Heart left ventricle (tissue), 13 donors: ENCODE measurements around the gene MCTP1.

ENCODE experiments used
- POLR2A ChIP-seq, 2 donors: fragments of 450-650 bp; IDR thresholded peaks; one replicate each; pipeline ENCODE4 v1.6.1; 2017; ENCODE audit warnings: antibody characterized with exemption in 2 of 2, mild to moderate bottlenecking in 2 of 2, moderate library complexity in 2 of 2
- TF ChIP-seq, protein P1 (sequence below), 12 donors: fragments of 200-600 bp; sonication (generic) in 4 of 12; IDR thresholded peaks; one replicate each; pipeline versions ENCODE4 v1.5.0 to v1.8.0; 2018 to 2022; ENCODE audit warnings: antibody characterized with exemption in 12 of 12, mild to moderate bottlenecking in 5 of 12
- donor health status: ischemic (EF 13 %, LVEDD 7.1; RV severe dilation, severe dysfunction).
- donor health status: DM: no; HTN: yes; CAD: no.
- donor health status: DM: no; HTN: no; CAD: no.
- donor health status: ischemic (EF 25% LVEDD 6.9; RV normal size, moderate dysfunction).
- donor health status: ischemic (EF 25% LVEDD 5.7; RV mildly dilated, moderate dysfunction).
- donor health status: ischemic (EF 35%, LVEDD 5.7; RV mildly dilated, moderate dysfunction).
- donor health status: nonischemic (EF 11% LVEDD 7.7; RV severe dilation, severe dysfunction).
- donor health status: DM: yes; HTN: yes; CAD: no.
- donor health status: PGD.
- donor health status: ischemic (EF 29% LVEDD 5.4; RV normal size, mild dysfunction).
- donor health status: nonischemic (EF 23%, LVEDD 6.1; RV moderate dilation, normal function).

DNA sequence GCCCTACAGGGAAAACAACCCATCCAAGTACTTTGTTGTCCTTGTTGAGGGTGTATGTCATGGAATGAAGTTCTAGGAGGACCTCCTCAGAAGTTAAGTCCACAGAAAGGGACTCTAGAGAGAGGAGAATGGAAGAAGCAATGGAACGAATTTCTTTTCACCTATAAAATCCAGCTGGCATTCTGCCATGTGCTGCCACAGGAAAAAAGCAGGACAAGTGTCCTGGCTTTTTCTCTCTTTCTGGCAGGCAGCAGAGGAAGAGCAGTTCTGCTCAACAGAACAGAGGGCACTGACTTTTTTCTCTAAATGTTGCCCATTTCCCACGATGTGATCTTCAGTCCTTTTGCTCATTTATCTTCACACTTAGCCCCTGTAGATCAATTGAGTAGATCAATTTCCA lies 240.8 kb downstream of the MCTP1 start:
- TF ChIP-seq, protein P1, sequence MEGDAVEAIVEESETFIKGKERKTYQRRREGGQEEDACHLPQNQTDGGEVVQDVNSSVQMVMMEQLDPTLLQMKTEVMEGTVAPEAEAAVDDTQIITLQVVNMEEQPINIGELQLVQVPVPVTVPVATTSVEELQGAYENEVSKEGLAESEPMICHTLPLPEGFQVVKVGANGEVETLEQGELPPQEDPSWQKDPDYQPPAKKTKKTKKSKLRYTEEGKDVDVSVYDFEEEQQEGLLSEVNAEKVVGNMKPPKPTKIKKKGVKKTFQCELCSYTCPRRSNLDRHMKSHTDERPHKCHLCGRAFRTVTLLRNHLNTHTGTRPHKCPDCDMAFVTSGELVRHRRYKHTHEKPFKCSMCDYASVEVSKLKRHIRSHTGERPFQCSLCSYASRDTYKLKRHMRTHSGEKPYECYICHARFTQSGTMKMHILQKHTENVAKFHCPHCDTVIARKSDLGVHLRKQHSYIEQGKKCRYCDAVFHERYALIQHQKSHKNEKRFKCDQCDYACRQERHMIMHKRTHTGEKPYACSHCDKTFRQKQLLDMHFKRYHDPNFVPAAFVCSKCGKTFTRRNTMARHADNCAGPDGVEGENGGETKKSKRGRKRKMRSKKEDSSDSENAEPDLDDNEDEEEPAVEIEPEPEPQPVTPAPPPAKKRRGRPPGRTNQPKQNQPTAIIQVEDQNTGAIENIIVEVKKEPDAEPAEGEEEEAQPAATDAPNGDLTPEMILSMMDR (IDR thresholded peaks at IDR 0.05) = no peak
- no peak for TF ChIP-seq POLR2A (IDR thresholded peaks at IDR 0.05)
